MM.1S (cell line): Measurements from ENCODE around the gene NBPF6.

ENCODE experiments used
- EZH2 ChIP-seq: fragments of 300-600 bp; sonication (generic); optimal IDR thresholded peaks from 2 replicates; pipeline ENCODE3; 2017; ENCODE audit warnings: low read depth, mild to moderate bottlenecking, antibody characterized with exemption, low read length, mixed read lengths
- TF ChIP-seq, protein P1 (sequence below): fragments of 300-600 bp; sonication (generic); IDR thresholded peaks from 2 replicates; pipeline ENCODE4 v1.5.1; 2016; ENCODE audit warnings: antibody characterized with exemption, low read length, mixed read lengths

DNA sequence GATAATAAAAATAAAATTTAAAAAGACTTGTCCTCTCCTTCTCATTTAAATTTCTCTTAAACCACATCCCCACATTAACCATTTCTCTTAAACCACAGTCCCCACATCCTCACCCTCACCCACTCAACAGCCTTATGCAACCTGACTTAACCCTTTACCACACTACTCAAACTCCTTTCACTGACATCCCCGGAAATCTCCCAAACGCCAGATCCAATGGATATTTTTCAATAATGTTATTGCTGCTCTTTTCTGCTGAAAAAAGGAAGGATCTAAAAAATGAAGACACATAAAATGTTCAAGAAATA, 55.6 kb downstream of the NBPF6 start:
- TF ChIP-seq, protein P1, sequence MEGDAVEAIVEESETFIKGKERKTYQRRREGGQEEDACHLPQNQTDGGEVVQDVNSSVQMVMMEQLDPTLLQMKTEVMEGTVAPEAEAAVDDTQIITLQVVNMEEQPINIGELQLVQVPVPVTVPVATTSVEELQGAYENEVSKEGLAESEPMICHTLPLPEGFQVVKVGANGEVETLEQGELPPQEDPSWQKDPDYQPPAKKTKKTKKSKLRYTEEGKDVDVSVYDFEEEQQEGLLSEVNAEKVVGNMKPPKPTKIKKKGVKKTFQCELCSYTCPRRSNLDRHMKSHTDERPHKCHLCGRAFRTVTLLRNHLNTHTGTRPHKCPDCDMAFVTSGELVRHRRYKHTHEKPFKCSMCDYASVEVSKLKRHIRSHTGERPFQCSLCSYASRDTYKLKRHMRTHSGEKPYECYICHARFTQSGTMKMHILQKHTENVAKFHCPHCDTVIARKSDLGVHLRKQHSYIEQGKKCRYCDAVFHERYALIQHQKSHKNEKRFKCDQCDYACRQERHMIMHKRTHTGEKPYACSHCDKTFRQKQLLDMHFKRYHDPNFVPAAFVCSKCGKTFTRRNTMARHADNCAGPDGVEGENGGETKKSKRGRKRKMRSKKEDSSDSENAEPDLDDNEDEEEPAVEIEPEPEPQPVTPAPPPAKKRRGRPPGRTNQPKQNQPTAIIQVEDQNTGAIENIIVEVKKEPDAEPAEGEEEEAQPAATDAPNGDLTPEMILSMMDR = no peak
- TF ChIP-seq EZH2 = no peak
